ENCODE results near the gene PDHX.

DNA sequence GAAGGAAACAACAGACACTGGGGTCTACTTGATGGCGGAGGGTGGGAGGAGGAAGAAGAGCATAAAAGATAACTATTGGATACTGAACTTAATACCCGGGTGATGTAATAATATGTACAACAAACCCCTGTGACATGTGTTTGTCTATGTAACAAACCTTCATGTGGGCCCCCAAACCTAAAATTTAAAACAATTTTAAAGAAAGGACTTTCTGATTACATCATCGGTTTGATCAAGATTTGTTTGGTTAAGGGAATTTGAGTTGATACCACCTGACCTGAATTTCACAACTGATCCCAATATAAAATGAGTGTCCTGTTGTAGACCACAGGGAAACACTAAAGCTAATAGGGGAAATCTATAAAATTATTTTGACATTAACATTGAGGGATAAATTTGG lies 34.5 kb upstream of the PDHX start:
- TF ChIP-seq, protein P1, sequence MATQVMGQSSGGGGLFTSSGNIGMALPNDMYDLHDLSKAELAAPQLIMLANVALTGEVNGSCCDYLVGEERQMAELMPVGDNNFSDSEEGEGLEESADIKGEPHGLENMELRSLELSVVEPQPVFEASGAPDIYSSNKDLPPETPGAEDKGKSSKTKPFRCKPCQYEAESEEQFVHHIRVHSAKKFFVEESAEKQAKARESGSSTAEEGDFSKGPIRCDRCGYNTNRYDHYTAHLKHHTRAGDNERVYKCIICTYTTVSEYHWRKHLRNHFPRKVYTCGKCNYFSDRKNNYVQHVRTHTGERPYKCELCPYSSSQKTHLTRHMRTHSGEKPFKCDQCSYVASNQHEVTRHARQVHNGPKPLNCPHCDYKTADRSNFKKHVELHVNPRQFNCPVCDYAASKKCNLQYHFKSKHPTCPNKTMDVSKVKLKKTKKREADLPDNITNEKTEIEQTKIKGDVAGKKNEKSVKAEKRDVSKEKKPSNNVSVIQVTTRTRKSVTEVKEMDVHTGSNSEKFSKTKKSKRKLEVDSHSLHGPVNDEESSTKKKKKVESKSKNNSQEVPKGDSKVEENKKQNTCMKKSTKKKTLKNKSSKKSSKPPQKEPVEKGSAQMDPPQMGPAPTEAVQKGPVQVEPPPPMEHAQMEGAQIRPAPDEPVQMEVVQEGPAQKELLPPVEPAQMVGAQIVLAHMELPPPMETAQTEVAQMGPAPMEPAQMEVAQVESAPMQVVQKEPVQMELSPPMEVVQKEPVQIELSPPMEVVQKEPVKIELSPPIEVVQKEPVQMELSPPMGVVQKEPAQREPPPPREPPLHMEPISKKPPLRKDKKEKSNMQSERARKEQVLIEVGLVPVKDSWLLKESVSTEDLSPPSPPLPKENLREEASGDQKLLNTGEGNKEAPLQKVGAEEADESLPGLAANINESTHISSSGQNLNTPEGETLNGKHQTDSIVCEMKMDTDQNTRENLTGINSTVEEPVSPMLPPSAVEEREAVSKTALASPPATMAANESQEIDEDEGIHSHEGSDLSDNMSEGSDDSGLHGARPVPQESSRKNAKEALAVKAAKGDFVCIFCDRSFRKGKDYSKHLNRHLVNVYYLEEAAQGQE (IDR thresholded peaks at IDR 0.05; ENCODE audit: low read depth), result no peak
- TF ChIP-seq EP300 (IDR thresholded peaks at IDR 0.05; ENCODE audit: borderline replicate concordance), result no peak
- no peak for TF ChIP-seq FOXM1 (IDR thresholded peaks at IDR 0.05; ENCODE audit: borderline replicate concordance, low read depth)
- no peak for TF ChIP-seq RAD21 (IDR thresholded peaks at IDR 0.05; ENCODE audit: low read depth)
- TF ChIP-seq CREB1 (IDR thresholded peaks at IDR 0.05; ENCODE audit: low read depth), result no peak
- TF ChIP-seq TAF1 (IDR thresholded peaks at IDR 0.05; ENCODE audit: low read depth), result no peak
- TF ChIP-seq CEBPB (IDR thresholded peaks at IDR 0.05), result no peak
- no peak for TF ChIP-seq TCF12 (IDR thresholded peaks at IDR 0.05; ENCODE audit: low read depth)
- no peak for TF ChIP-seq YY1 (IDR thresholded peaks at IDR 0.05; ENCODE audit: low read depth)
- TF ChIP-seq, protein P2, sequence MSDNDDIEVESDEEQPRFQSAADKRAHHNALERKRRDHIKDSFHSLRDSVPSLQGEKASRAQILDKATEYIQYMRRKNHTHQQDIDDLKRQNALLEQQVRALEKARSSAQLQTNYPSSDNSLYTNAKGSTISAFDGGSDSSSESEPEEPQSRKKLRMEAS (IDR thresholded peaks at IDR 0.05), result no peak
- no peak for TF ChIP-seq EGR1 (IDR thresholded peaks at IDR 0.05)
- TF ChIP-seq NFIC (IDR thresholded peaks at IDR 0.05), result no peak

Data from Ishikawa (cell line).